Activated CD8-positive, alpha-beta T cell treated with anti-CD3 and anti-CD28 coated beads for 36 hours (primary cell): ENCODE results near the gene SHMT2. TPM values are rescaled to one million over a fixed set of nuclear protein-coding genes. Genes with fewer than 3 reads are reported as not detected.

Source experiments
- ATAC-seq: fragments of 200-7000 bp; cut with Tn5 transposase; one replicate; pipeline ENCODE4 v1.10.0; 2021; ENCODE audit warnings: mild to moderate bottlenecking, moderate library complexity
- CTCF ChIA-PET: fragments of 350-600 bp; sonication (Branson Sonifier 250); formaldehyde crosslinking; loops from one replicate; lab custom pipeline; 2021; ENCODE audit warnings: antibody characterized with exemption; lab: Charles Lee
- POLR2A ChIA-PET: fragments of 350-600 bp; sonication (Branson Sonifier 250); formaldehyde crosslinking; loops from one replicate; lab custom pipeline; 2021; ENCODE audit warnings: antibody characterized with exemption; lab: Charles Lee
- DNase-seq: peaks from one replicate; pipeline ENCODE4 v3.0.0-alpha.2; 2020
- H3K27ac Mint-ChIP-seq: one replicate; pipeline ENCODE4 v1.8.0; 2021; ENCODE audit warnings: mild to moderate bottlenecking, mixed read lengths
- H3K27me3 Mint-ChIP-seq: one replicate; pipeline ENCODE4 v1.8.0; 2021; ENCODE audit warnings: mixed read lengths
- H3K36me3 Mint-ChIP-seq: one replicate; pipeline ENCODE4 v1.8.0; 2021; ENCODE audit warnings: low read depth, mixed read lengths
- H3K4me1 Mint-ChIP-seq: one replicate; pipeline ENCODE4 v1.8.0; 2021; ENCODE audit warnings: low read depth, mixed read lengths
- H3K4me3 Mint-ChIP-seq: one replicate; pipeline ENCODE4 v1.8.0; 2021; ENCODE audit warnings: mild to moderate bottlenecking, moderate library complexity, mixed read lengths
- H3K9me3 Mint-ChIP-seq: one replicate; pipeline ENCODE4 v1.8.0; 2021; ENCODE audit warnings: mixed read lengths
- intact Hi-C: fragments of 100-400 bp; cut with micrococcal nuclease; formaldehyde crosslinking; loops from one replicate; pipeline ENCODE4 v1.10.0; 2022
- total RNA-seq, 2 experiments: library from RNA; stranded (reverse); gene quantifications; one replicate each; pipeline ENCODE4 v1.2.3, GENCODE V29; 2021
- TF ChIP-seq, protein P1 (sequence below): fragments of 200-600 bp; IDR thresholded peaks from one replicate; pipeline ENCODE4 v1.8.0; 2022; ENCODE audit warnings: antibody characterized with exemption, mild to moderate bottlenecking

Gene SHMT2
- total RNA-seq, 2 experiments from 2014 or later = 480 to 529 TPM

- intact Hi-C loops = no loop called here
- Mint-ChIP-seq H3K4me3 (no peak overlapping the region), H3K27ac (no peak overlapping the region), H3K4me1 (no peaks in the 10 kb centered on the region), H3K27me3 (no peaks in the 10 kb centered on the region), H3K36me3 (no peaks in the 10 kb centered on the region), H3K9me3 (no peaks in the 10 kb centered on the region)
- POLR2A ChIA-PET = interaction anchor here (0.9 to 1.4 kb wide), 2 partner anchors 9 to 53 kb away, joined by 3 read pairs; no protein-coding TSS in a partner anchor
- no peak for ATAC-seq
- TF ChIP-seq, protein P1, sequence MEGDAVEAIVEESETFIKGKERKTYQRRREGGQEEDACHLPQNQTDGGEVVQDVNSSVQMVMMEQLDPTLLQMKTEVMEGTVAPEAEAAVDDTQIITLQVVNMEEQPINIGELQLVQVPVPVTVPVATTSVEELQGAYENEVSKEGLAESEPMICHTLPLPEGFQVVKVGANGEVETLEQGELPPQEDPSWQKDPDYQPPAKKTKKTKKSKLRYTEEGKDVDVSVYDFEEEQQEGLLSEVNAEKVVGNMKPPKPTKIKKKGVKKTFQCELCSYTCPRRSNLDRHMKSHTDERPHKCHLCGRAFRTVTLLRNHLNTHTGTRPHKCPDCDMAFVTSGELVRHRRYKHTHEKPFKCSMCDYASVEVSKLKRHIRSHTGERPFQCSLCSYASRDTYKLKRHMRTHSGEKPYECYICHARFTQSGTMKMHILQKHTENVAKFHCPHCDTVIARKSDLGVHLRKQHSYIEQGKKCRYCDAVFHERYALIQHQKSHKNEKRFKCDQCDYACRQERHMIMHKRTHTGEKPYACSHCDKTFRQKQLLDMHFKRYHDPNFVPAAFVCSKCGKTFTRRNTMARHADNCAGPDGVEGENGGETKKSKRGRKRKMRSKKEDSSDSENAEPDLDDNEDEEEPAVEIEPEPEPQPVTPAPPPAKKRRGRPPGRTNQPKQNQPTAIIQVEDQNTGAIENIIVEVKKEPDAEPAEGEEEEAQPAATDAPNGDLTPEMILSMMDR = no peak
- CTCF ChIA-PET = interaction anchor here (1.0 to 12.3 kb wide), 5 partner anchors 15 to 429 kb away, joined by 3 to 116 read pairs (median 17); no protein-coding TSS in a partner anchor
- no peak for DNase-seq
Measured at GRCh38 chr12:57187222-57188089, 42.1 kb upstream of the SHMT2 start.

DNA sequence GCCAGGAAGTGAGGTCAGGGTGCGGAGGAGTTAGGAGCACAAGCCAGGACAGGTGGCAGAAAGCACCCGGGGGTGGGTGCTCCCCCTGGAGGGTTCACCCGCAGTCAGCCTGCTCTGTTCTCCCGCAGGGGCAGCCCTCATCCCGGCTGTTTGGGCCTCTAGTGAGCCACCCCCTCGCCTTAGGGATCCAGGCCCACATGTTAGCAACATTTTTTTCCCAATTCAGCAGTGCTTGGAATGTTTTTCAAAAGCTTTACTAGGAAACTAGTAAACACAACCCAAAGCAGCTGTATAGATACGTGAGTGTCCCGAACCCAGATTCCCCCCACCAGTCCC is 41.5 kb upstream of the SHMT2 start:
- ChIA-PET CTCF (interaction anchor here (1.0 to 12.3 kb wide), 6 partner anchors 15 to 430 kb away, joined by 3 to 116 read pairs (median 16); no protein-coding TSS in a partner anchor), POLR2A (interaction anchor here (0.9 to 1.4 kb wide), 2 partner anchors 9 to 52 kb away, joined by 3 read pairs; no protein-coding TSS in a partner anchor)
- Mint-ChIP-seq H3K4me1 (no peaks in the 10 kb centered on the region), H3K4me3 (no peak overlapping the region), H3K9me3 (no peaks in the 10 kb centered on the region), H3K27me3 (no peaks in the 10 kb centered on the region), H3K27ac (no peak overlapping the region), H3K36me3 (no peaks in the 10 kb centered on the region)
- DNase-seq = no peak
- TF ChIP-seq, protein P1 = no peak
- no peak for ATAC-seq
- intact Hi-C loops = no loop called here

- no peaks in the 10 kb centered on the region for H3K4me1 Mint-ChIP-seq
- no peaks in the 10 kb centered on the region for H3K36me3 Mint-ChIP-seq
- H3K27ac Mint-ChIP-seq = no peak overlapping the region
- TF ChIP-seq, protein P1 = no peak
- DNase-seq (no peak), ATAC-seq (no peak)
- intact Hi-C loops = no loop called here
- no peak overlapping the region for H3K4me3 Mint-ChIP-seq
- CTCF ChIA-PET = interaction anchor here (2.7 to 12.3 kb wide), 3 partner anchors 17 to 66 kb away, joined by 13 to 116 read pairs (median 21); no protein-coding TSS in a partner anchor
- POLR2A ChIA-PET = no interaction called here
- no peaks in the 10 kb centered on the region for H3K27me3 Mint-ChIP-seq
- H3K9me3 Mint-ChIP-seq = no peaks in the 10 kb centered on the region
Measured at GRCh38 chr12:57190037-57190436, 39.5 kb upstream of the SHMT2 start.

DNA sequence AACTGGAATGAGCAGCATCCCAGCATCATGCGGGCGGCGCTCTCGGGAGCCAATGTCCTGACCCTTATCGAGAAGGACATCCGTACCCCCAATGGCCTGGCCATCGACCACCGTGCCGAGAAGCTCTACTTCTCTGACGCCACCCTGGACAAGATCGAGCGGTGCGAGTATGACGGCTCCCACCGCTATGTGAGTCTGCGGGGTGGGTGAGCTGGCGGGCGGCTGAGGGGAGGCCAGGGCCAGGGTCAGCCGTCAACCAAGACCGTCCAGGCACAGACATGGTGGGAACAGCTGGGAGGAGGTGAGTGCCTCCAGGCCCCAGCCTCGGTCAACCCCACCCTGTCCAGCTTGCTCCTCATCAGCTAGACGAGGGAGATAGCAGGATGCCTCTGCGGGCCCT is 38.7 kb upstream of the SHMT2 start:
- ATAC-seq (no peak), DNase-seq (no peak)
- Mint-ChIP-seq H3K4me3 (no peak overlapping the region), H3K36me3 (no peaks in the 10 kb centered on the region), H3K27me3 (no peaks in the 10 kb centered on the region), H3K27ac (no peak overlapping the region), H3K9me3 (no peaks in the 10 kb centered on the region), H3K4me1 (no peaks in the 10 kb centered on the region)
- CTCF ChIA-PET = interaction anchor here (2.7 to 12.3 kb wide), 3 partner anchors 18 to 67 kb away, joined by 13 to 116 read pairs (median 21); no protein-coding TSS in a partner anchor
- TF ChIP-seq, protein P1 = no peak
- intact Hi-C loops = no loop called here
- POLR2A ChIA-PET = no interaction called here

DNA sequence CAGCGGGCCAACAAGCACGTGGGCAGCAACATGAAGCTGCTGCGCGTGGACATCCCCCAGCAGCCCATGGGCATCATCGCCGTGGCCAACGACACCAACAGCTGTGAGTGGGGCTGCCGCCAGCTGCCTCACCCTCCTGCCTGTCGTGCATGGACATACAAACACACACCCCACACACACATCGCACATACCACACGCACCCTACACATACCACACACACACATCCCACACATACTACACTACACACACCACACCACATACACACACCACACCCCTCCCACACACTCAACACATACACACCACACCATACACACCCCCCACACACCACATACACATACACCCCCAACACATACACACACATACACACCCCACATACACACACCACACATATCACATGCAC is 38.1 kb upstream of the SHMT2 start:
- Mint-ChIP-seq H3K4me1 (no peaks in the 10 kb centered on the region), H3K36me3 (no peaks in the 10 kb centered on the region), H3K27me3 (no peaks in the 10 kb centered on the region), H3K9me3 (no peaks in the 10 kb centered on the region), H3K27ac (no peak overlapping the region), H3K4me3 (no peak overlapping the region)
- CTCF ChIA-PET = interaction anchor here (2.7 to 12.3 kb wide), 3 partner anchors 19 to 68 kb away, joined by 13 to 116 read pairs (median 21); no protein-coding TSS in a partner anchor
- intact Hi-C loops = no loop called here
- POLR2A ChIA-PET = interaction anchor here (0.6 kb wide), 1 partner anchor 149 kb away, joined by 3 read pairs; no protein-coding TSS in a partner anchor
- TF ChIP-seq, protein P1 = no peak
- DNase-seq = no peak
- ATAC-seq = no peak
